Caco-2 (cell line): ENCODE data around the gene ACCSL. TPM values are rescaled to one million over a fixed set of nuclear protein-coding genes. Genes with fewer than 3 reads are reported as not detected.

ENCODE experiments used
- BruUV-seq: library from RNA; stranded (reverse); fragments of 400-500 nt; replicated peaks from 2 replicates; lab custom pipeline; 2021; lab: Mats Ljungman, UMichigan
- CTCF ChIA-PET: fragments of 300-600 bp; sonication (Branson Sonifier 250); formaldehyde crosslinking; loops from one replicate; lab custom pipeline; 2022; ENCODE audit warnings: antibody characterized with exemption; lab: Charles Lee
- POLR2A ChIA-PET: fragments of 300-600 bp; sonication (Branson Sonifier 250); formaldehyde crosslinking; loops from one replicate; lab custom pipeline; 2022; ENCODE audit warnings: antibody characterized with exemption; lab: Charles Lee
- DNase-seq, 2 experiments: peaks; one replicate each; pipeline versions ENCODE4 v3.0.0 to v3.0.0-alpha.2; 2020 to 2022
- H3K27me3 ChIP-seq: replicated peaks from 2 replicates; pipeline ENCODE4 v1.6.0; 2011; ENCODE audit warnings: low read length; ENCODE audit not compliant: control insufficient read depth, insufficient read depth
- H3K36me3 ChIP-seq: 2 replicates; pipeline ENCODE4 v1.5.1; 2011; ENCODE audit warnings: low read length; ENCODE audit not compliant: control insufficient read depth, insufficient read depth
- H3K4me1 ChIP-seq: fragments of 250-450 bp; sonication (Bioruptor Pico); 2 replicates; pipeline ENCODE4 v1.5.1; 2020; ENCODE audit warnings: mild to moderate bottlenecking
- H3K4me3 ChIP-seq: 2 replicates; pipeline ENCODE4 v1.5.1; 2011; ENCODE audit warnings: low read depth, mild to moderate bottlenecking, control low read depth, low read length
- H3K9me3 ChIP-seq: fragments of 250-450 bp; sonication (Bioruptor Pico); 2 replicates; pipeline ENCODE4 v1.5.1; 2020; ENCODE audit warnings: mild to moderate bottlenecking, moderate library complexity
- H3K27ac Mint-ChIP-seq: one replicate; pipeline ENCODE4 v1.8.0; 2022; ENCODE audit warnings: mixed read lengths; ENCODE audit not compliant: unreplicated experiment
- H3K27me3 Mint-ChIP-seq: one replicate; pipeline ENCODE4 v1.8.0; 2022; ENCODE audit warnings: mixed read lengths; ENCODE audit not compliant: insufficient read depth, unreplicated experiment
- H3K36me3 Mint-ChIP-seq: one replicate; pipeline ENCODE4 v1.8.0; 2022; ENCODE audit warnings: mild to moderate bottlenecking, mixed read lengths; ENCODE audit not compliant: insufficient read depth, unreplicated experiment
- H3K4me1 Mint-ChIP-seq: one replicate; pipeline ENCODE4 v1.8.0; 2022; ENCODE audit warnings: low read depth, mixed read lengths; ENCODE audit not compliant: unreplicated experiment
- H3K4me3 Mint-ChIP-seq: one replicate; pipeline ENCODE4 v1.8.0; 2022; ENCODE audit warnings: mild to moderate bottlenecking, moderate library complexity, mixed read lengths; ENCODE audit not compliant: unreplicated experiment
- H3K9me3 Mint-ChIP-seq: one replicate; pipeline ENCODE4 v1.8.0; 2022; ENCODE audit warnings: mixed read lengths; ENCODE audit not compliant: unreplicated experiment
- CTCF ChIP-seq, 2 experiments: fragments of 200-600 bp in 1 of 2; IDR thresholded peaks; 1 replicate in 1 of 2; 2 replicates in 1 of 2; pipeline versions ENCODE4 v1.5.1 to v1.8.0; 2011 to 2022; ENCODE audit warnings: antibody characterized with exemption in 1 of 2, control low read depth in 1 of 2, inconsistent platforms in 1 of 2, low read depth in 1 of 2, low read length in 1 of 2, mild to moderate bottlenecking in 1 of 2, moderate library complexity in 1 of 2; ENCODE audit not compliant: insufficient read depth in 1 of 2, severe bottlenecking in 1 of 2, unreplicated experiment in 1 of 2
- intact Hi-C: fragments of 100-400 bp; cut with micrococcal nuclease; formaldehyde crosslinking; loops from one replicate; pipeline ENCODE4 v1.10.0; 2022; ENCODE audit not compliant: unreplicated experiment
- total RNA-seq: library from RNA; stranded (reverse); gene quantifications from 2 replicates; pipeline ENCODE4 v1.2.3, GENCODE V29; 2022

Gene ACCSL
- total RNA-seq, 1 experiment from 2014 or later, result not detected

DNA sequence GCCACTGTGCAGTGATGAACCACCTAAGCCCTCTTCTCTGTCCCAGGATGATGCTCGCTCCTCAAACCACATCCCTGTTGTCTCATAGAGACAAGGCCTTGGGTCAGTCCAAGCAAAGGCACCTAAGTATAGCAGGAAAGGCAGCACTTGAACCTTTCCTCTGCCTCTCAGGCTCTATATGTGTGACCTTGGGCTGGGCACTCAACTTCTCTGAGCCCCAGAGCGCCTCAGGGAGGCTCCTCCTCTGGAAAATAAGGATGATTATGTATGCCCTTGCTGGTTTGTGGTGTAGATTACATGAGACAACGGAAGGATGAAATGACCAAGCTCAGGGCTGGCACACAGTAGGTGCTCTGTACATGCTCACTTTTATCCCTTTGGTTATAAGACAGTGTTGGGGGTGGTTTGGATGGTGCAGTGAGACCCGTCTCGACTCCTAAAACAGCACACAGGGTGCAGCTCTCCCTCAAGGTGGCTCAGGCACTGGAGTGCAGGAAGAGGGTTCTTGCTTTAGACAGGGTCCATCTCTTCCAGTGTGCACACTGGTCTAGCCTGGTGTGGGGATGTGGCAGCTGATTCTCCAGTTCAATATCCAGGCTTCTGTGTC, 40.2 kb upstream of the ACCSL start:
- no TSS peak for BruUV-seq

DNA sequence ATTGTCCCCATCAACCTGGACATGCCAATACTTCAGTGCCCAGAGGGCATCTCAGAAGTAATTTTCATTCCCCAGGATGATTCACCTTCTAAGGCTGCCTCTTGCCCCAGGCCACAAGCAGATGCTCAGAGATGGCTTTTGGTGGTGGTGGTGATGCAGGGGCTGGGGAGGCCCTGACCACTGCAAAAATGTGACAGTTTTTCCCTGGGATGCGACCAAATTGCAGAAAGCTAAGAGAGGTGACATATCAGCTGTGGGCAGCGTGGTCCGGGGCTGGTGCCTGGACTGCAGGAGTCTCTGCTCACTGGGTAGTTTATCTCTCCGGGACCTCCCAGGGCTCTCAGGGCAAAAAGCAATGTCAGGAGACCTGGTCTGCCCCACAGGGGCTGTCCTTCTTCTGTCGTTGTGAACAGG, 39.7 kb upstream of the ACCSL start:
- H3K4me3 ChIP-seq, result no peak overlapping the region
- intact Hi-C loops, result no loop called here
- TF ChIP-seq CTCF (IDR thresholded peaks at IDR 0.05; ENCODE audit: insufficient read depth in 1 of 2, low read depth in 1 of 2, low read length in 1 of 2, severe bottlenecking in 1 of 2, unreplicated experiment in 1 of 2), result no peak
- BruUV-seq, result no TSS peak
- H3K27me3 ChIP-seq, result no peaks in the 10 kb centered on the region
- H3K9me3 Mint-ChIP-seq, result no peaks in the 10 kb centered on the region
- H3K27me3 Mint-ChIP-seq, result peaks cover 3% of the 10 kb centered on the region
- H3K36me3 Mint-ChIP-seq, result no peaks in the 10 kb centered on the region
- H3K4me1 ChIP-seq, result no peaks in the 10 kb centered on the region
- H3K4me3 Mint-ChIP-seq, result no peak overlapping the region
- ChIA-PET CTCF (no interaction called here), POLR2A (no interaction called here)
- DNase-seq, result peak in 1 of 2 experiments; percentile 26
- H3K9me3 ChIP-seq, result no peaks in the 10 kb centered on the region
- H3K36me3 ChIP-seq, result no peaks in the 10 kb centered on the region
- H3K4me1 Mint-ChIP-seq, result no peaks in the 10 kb centered on the region
- H3K27ac Mint-ChIP-seq, result no peak overlapping the region

More for the DNA sequence above, 40.2 kb upstream of the ACCSL start:
- ChIA-PET CTCF (no interaction called here), POLR2A (no interaction called here)
- no peak for DNase-seq
- Mint-ChIP-seq H3K36me3 (no peaks in the 10 kb centered on the region), H3K4me1 (no peaks in the 10 kb centered on the region), H3K4me3 (no peak overlapping the region), H3K9me3 (no peaks in the 10 kb centered on the region), H3K27ac (no peak overlapping the region), H3K27me3 (peaks cover 3% of the 10 kb centered on the region)
- Histone ChIP-seq H3K27me3 (no peaks in the 10 kb centered on the region), H3K4me3 (no peak overlapping the region), H3K4me1 (no peaks in the 10 kb centered on the region), H3K9me3 (no peaks in the 10 kb centered on the region), H3K36me3 (no peaks in the 10 kb centered on the region)
- intact Hi-C loops, result no loop called here
- TF ChIP-seq CTCF (IDR thresholded peaks at IDR 0.05; ENCODE audit: insufficient read depth in 1 of 2, low read depth in 1 of 2, low read length in 1 of 2, severe bottlenecking in 1 of 2, unreplicated experiment in 1 of 2), result no peak

DNA sequence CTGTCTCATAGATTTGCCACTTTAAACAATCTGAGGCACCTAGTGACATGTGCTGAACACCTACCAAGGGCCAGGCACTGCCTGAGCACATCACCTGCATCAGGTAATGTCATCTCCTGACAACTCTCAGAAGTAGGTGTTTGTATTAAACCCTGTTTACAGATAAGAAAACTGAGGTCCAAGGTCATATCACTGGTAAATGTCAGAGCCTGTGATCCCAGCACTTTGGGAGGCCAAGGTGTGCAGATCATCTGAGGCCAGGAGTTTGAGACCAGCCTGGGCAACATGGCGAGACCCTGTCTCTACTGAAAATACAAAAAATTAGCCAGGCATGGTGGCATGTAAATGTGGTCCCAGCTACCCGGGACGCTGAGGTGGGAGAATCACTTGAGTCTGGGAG, 39.1 kb upstream of the ACCSL start:
- H3K9me3 Mint-ChIP-seq, result no peaks in the 10 kb centered on the region
- H3K36me3 ChIP-seq, result no peaks in the 10 kb centered on the region
- H3K36me3 Mint-ChIP-seq, result no peaks in the 10 kb centered on the region
- ChIA-PET POLR2A (no interaction called here), CTCF (no interaction called here)
- no peaks in the 10 kb centered on the region for H3K27me3 ChIP-seq
- BruUV-seq, result no TSS peak
- intact Hi-C loops, result no loop called here
- H3K4me3 Mint-ChIP-seq, result no peak overlapping the region
- H3K27me3 Mint-ChIP-seq, result peaks cover 3% of the 10 kb centered on the region
- no peak overlapping the region for H3K4me3 ChIP-seq
- TF ChIP-seq CTCF (IDR thresholded peaks at IDR 0.05; ENCODE audit: insufficient read depth in 1 of 2, low read depth in 1 of 2, low read length in 1 of 2, severe bottlenecking in 1 of 2, unreplicated experiment in 1 of 2), result no peak
- no peak overlapping the region for H3K27ac Mint-ChIP-seq
- H3K9me3 ChIP-seq, result no peaks in the 10 kb centered on the region
- no peaks in the 10 kb centered on the region for H3K4me1 Mint-ChIP-seq
- peak in 1 of 2 experiments; percentile 2 for DNase-seq
- no peaks in the 10 kb centered on the region for H3K4me1 ChIP-seq
